ENCODE data around the gene CORO2B.

The CORO2B gene

DNA sequence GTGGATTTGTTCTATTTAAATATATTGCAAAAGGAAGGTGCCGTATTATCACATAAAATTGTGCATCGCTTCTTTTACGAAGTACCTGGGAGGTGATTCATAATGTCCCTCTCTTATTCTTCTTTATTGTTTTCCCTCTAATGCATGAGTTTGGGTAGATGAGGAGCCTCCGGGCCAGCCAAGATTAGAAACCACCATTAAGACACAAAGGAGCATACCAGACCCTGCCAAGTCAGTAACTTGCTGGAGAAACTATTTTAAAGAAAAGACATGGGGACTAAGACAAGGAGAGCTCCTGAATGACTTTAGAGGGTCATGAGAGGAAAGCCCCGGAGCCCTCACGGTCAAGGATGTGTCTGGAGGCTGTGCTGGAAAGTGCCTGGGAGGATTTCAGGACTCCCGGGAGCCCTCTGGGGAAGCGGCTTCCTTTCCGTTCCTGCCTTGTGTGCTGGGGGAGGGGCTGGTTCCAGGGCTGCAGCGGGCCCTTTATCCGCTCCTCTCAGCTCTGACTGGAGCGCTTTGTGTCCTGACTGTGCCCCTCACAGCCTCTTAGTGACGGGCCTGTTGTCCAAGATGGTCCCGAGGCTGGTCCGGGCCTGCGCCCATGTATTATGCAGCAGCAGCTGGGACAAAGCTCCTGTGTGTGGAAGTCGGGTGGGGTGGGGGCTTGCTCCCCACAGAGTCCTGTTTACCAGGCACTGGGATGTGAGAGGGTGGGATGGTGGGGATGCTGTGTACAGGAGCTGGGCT, 35.7 kb downstream of the CORO2B start:
- DNase-seq = peak; percentile 59
- TF ChIP-seq, protein P1, sequence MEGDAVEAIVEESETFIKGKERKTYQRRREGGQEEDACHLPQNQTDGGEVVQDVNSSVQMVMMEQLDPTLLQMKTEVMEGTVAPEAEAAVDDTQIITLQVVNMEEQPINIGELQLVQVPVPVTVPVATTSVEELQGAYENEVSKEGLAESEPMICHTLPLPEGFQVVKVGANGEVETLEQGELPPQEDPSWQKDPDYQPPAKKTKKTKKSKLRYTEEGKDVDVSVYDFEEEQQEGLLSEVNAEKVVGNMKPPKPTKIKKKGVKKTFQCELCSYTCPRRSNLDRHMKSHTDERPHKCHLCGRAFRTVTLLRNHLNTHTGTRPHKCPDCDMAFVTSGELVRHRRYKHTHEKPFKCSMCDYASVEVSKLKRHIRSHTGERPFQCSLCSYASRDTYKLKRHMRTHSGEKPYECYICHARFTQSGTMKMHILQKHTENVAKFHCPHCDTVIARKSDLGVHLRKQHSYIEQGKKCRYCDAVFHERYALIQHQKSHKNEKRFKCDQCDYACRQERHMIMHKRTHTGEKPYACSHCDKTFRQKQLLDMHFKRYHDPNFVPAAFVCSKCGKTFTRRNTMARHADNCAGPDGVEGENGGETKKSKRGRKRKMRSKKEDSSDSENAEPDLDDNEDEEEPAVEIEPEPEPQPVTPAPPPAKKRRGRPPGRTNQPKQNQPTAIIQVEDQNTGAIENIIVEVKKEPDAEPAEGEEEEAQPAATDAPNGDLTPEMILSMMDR (IDR thresholded peaks at IDR 0.05) = no peak
- peaks cover 47% of the 10 kb centered on the region for H3K4me1 Mint-ChIP-seq
- no peaks in the 10 kb centered on the region for H3K9me3 Mint-ChIP-seq
- peaks cover 3% of the 10 kb centered on the region for H3K27me3 Mint-ChIP-seq (ENCODE audit: low read depth, poor library complexity)
- no peaks in the 10 kb centered on the region for H3K36me3 Mint-ChIP-seq (ENCODE audit: low read depth)
- H3K27ac Mint-ChIP-seq = no peak overlapping the region
- peak overlapping the region; percentile 4 for H3K4me3 Mint-ChIP-seq

DNA sequence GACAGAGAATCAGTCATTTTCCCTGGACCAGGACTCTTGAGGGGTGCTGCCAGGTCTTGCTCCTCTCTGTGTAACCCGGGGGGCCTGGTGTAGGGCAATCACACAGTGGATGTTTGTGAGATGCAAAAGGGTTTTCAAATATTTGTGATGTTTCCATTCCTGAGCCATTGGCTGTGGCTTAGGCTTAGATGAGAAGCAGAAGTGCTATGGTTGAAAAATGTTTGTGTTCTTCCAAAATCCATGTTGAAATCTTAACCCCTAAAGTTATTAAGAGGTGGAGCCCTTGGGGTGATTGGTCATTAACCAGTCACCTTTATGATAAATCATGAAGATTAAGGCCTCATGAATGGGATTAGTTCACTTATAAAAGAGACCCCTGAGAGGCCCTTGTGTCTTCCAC, 36.5 kb downstream of the CORO2B start:
- no peak for DNase-seq
- Mint-ChIP-seq H3K4me1 (peaks cover 39% of the 10 kb centered on the region), H3K27ac (no peak overlapping the region), H3K9me3 (no peaks in the 10 kb centered on the region), H3K27me3 (ENCODE audit: low read depth, poor library complexity) (peaks cover 3% of the 10 kb centered on the region), H3K4me3 (no peak overlapping the region), H3K36me3 (ENCODE audit: low read depth) (no peaks in the 10 kb centered on the region)
- TF ChIP-seq, protein P1 (IDR thresholded peaks at IDR 0.05) = no peak

DNA sequence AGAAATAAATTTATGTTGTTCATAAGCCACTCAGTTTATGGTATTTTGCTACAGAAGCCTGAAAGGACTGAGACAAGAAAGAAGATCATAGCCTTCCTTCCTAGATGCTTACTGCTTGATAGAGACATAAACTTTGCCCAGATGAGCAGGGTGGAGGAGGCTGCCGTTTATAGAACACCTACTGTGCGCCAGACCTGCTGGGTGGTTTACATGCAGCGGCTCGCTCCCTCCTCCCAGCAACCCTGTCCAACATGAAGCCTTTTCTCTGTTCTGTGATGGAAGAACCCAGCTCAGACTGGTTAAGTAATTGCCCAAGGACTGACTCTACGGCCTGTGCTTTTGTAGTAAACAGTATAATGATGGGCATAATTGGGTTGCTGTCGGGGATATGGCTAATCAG, 37.0 kb downstream of the CORO2B start:
- H3K9me3 Mint-ChIP-seq = no peaks in the 10 kb centered on the region
- H3K4me3 Mint-ChIP-seq = no peak overlapping the region
- TF ChIP-seq, protein P1 (IDR thresholded peaks at IDR 0.05) = no peak
- peaks cover 3% of the 10 kb centered on the region for H3K27me3 Mint-ChIP-seq (ENCODE audit: low read depth, poor library complexity)
- peaks cover 37% of the 10 kb centered on the region for H3K4me1 Mint-ChIP-seq
- H3K27ac Mint-ChIP-seq = no peak overlapping the region
- no peaks in the 10 kb centered on the region for H3K36me3 Mint-ChIP-seq (ENCODE audit: low read depth)
- no peak for DNase-seq

DNA sequence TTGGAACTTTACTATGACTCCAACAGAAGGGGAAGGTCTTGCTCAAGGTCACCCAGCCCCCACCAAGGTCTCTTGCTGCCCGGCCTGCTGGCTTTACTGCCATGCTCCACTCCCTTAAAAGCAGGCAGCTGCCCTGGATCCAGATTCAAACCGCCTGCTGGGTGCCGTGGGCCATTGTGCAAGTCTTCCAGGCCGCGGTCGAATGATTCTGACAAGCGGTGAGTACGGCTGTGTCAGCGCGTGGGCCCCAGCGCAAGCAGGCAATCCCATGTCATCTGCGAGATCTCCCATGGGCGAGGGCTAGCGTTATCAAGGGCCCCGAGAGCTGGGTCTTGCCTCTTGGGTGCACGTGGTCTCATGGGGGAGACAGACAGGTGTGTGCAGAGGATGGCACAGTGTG, 37.6 kb downstream of the CORO2B start:
- peaks cover 43% of the 10 kb centered on the region for H3K4me1 Mint-ChIP-seq
- H3K27me3 Mint-ChIP-seq (ENCODE audit: low read depth, poor library complexity) = peaks cover 5% of the 10 kb centered on the region
- no peaks in the 10 kb centered on the region for H3K9me3 Mint-ChIP-seq
- H3K27ac Mint-ChIP-seq = no peak overlapping the region
- no peak for DNase-seq
- no peaks in the 10 kb centered on the region for H3K36me3 Mint-ChIP-seq (ENCODE audit: low read depth)
- TF ChIP-seq, protein P1 (IDR thresholded peaks at IDR 0.05) = no peak
- H3K4me3 Mint-ChIP-seq = no peak overlapping the region

DNA sequence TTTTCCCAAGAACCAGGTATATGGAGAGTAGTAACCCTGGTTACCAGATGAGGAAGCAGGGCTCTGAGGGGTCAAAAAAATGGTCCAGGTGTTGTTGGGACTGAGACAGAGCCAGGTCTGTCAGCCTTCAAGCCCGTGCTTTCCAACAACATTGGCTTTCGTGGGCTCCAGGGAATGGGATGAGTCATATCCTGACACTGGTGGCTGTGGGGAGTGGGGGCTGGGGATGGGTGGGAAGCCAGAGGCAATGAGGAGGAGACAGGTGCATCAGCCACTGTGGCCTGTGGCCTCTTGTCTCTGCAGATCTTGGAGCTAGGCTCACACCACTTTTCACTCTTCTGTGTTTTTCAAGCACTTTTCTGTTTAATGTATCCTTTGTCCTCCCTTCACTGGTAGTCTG, 38.2 kb downstream of the CORO2B start:
- Mint-ChIP-seq H3K9me3 (no peaks in the 10 kb centered on the region), H3K4me1 (peaks cover 43% of the 10 kb centered on the region), H3K27ac (no peak overlapping the region), H3K27me3 (ENCODE audit: low read depth, poor library complexity) (peaks cover 5% of the 10 kb centered on the region), H3K36me3 (ENCODE audit: low read depth) (no peaks in the 10 kb centered on the region), H3K4me3 (no peak overlapping the region)
- no peak for DNase-seq
- TF ChIP-seq, protein P1 (IDR thresholded peaks at IDR 0.05) = no peak

DNA sequence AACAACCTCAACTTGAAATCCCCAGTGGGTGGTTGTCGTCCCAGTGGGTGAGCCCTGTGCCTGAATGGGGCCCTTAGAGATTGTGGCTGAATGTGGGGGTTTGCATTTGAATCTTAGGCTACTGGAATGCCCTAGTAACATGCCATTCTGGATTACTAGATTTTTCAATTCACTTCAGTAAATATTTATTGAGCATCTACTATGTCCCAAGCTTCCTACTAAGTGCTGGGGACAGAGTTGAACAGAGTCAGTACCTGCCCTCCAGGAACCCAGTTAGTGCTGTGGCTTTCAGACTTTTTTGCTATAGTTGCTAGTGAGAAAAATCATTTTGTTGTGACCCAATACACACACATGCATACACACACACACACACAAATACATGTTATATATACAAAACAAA, 39.0 kb downstream of the CORO2B start:
- H3K4me1 Mint-ChIP-seq = peaks cover 38% of the 10 kb centered on the region
- TF ChIP-seq, protein P1 (IDR thresholded peaks at IDR 0.05) = no peak
- H3K4me3 Mint-ChIP-seq = no peak overlapping the region
- peaks cover 5% of the 10 kb centered on the region for H3K27me3 Mint-ChIP-seq (ENCODE audit: low read depth, poor library complexity)
- H3K9me3 Mint-ChIP-seq = no peaks in the 10 kb centered on the region
- no peak for DNase-seq
- H3K27ac Mint-ChIP-seq = no peak overlapping the region
- no peaks in the 10 kb centered on the region for H3K36me3 Mint-ChIP-seq (ENCODE audit: low read depth)
